Naive thymus-derived CD4-positive, alpha-beta T cell (primary cell): Measurements from ENCODE around the gene PLPPR2. TPM values are rescaled to one million over a fixed set of nuclear protein-coding genes. Genes with fewer than 3 reads are reported as not detected.

ENCODE experiments used
- ATAC-seq: fragments of 150-1000 bp; cut with Tn5 transposase; 2 replicates; pipeline ENCODE4 v1.10.0; 2021; ENCODE audit warnings: mild to moderate bottlenecking, moderate library complexity
- CTCF ChIA-PET: fragments of 350-600 bp; sonication (Branson Sonifier 250); formaldehyde crosslinking; loops from one replicate; lab custom pipeline; 2021; ENCODE audit warnings: antibody characterized with exemption; lab: Charles Lee
- POLR2A ChIA-PET: fragments of 350-600 bp; sonication (Branson Sonifier 250); formaldehyde crosslinking; loops from one replicate; lab custom pipeline; 2021; ENCODE audit warnings: antibody characterized with exemption, inconsistent platforms; lab: Charles Lee
- DNase-seq, 9 donors: peaks; one replicate each; pipeline versions ENCODE4 v3.0.0 to v3.0.0-alpha.2; 2020 to 2022; ENCODE audit warnings: mixed read lengths in 1 of 9
- H3K27ac ChIP-seq: one replicate; pipeline ENCODE4 v1.7.0; 2013; ENCODE audit warnings: mild to moderate bottlenecking, low read depth, low read length, moderate library complexity
- H3K27me3 ChIP-seq, 2 donors: one replicate each; pipeline ENCODE4 v1.7.0; 2013; ENCODE audit warnings: low read length in 2 of 2, mild to moderate bottlenecking in 2 of 2, moderate library complexity in 2 of 2; ENCODE audit not compliant: control insufficient read depth in 2 of 2, insufficient read depth in 2 of 2
- H3K36me3 ChIP-seq, 3 experiments: 1 replicate in 2 of 3; 2 replicates in 1 of 3; pipeline ENCODE4 v1.7.0; 2013; ENCODE audit warnings: low read length in 3 of 3, mild to moderate bottlenecking in 3 of 3, moderate library complexity in 1 of 3; ENCODE audit not compliant: insufficient read depth in 3 of 3, control insufficient read depth in 2 of 3
- H3K4me1 ChIP-seq, 2 donors: one replicate each; pipeline ENCODE4 v1.7.0; 2013; ENCODE audit warnings: low read length in 2 of 2, mild to moderate bottlenecking in 2 of 2, moderate library complexity in 1 of 2; ENCODE audit not compliant: control insufficient read depth in 2 of 2, insufficient read depth in 2 of 2
- H3K4me3 ChIP-seq: 2 replicates; pipeline ENCODE4 v1.7.0; 2013; ENCODE audit warnings: mild to moderate bottlenecking, low read length
- H3K9me3 ChIP-seq, 3 experiments: 1 replicate in 2 of 3; 2 replicates in 1 of 3; pipeline ENCODE4 v1.7.0; 2013; ENCODE audit warnings: low read length in 3 of 3; ENCODE audit not compliant: control insufficient read depth in 2 of 3
- H3K27ac Mint-ChIP-seq, 9 donors: one replicate each; pipeline ENCODE4 v1.8.0; 2020 to 2022; ENCODE audit warnings: mixed read lengths in 9 of 9, mild to moderate bottlenecking in 8 of 9, moderate library complexity in 5 of 9, inconsistent platforms in 2 of 9
- H3K27me3 Mint-ChIP-seq, 5 donors: one replicate each; pipeline ENCODE4 v1.8.0; 2021 to 2022; ENCODE audit warnings: mixed read lengths in 5 of 5, mild to moderate bottlenecking in 1 of 5
- H3K36me3 Mint-ChIP-seq, 5 donors: one replicate each; pipeline ENCODE4 v1.8.0; 2020 to 2022; ENCODE audit warnings: mixed read lengths in 5 of 5, mild to moderate bottlenecking in 3 of 5, inconsistent platforms in 1 of 5
- H3K4me1 Mint-ChIP-seq, 7 donors: one replicate each; pipeline ENCODE4 v1.8.0; 2020 to 2022; ENCODE audit warnings: mixed read lengths in 7 of 7, mild to moderate bottlenecking in 3 of 7, inconsistent platforms in 1 of 7
- H3K4me3 Mint-ChIP-seq, 10 donors: one replicate each; pipeline ENCODE4 v1.8.0; 2020 to 2022; ENCODE audit warnings: mild to moderate bottlenecking in 10 of 10, mixed read lengths in 10 of 10, moderate library complexity in 6 of 10, inconsistent platforms in 2 of 10
- H3K9me3 Mint-ChIP-seq, 11 donors: one replicate each; pipeline ENCODE4 v1.8.0; 2020 to 2022; ENCODE audit warnings: mixed read lengths in 11 of 11, mild to moderate bottlenecking in 4 of 11, inconsistent platforms in 1 of 11, moderate library complexity in 1 of 11
- intact Hi-C, 2 donors: fragments of 100-400 bp; cut with micrococcal nuclease; formaldehyde crosslinking; loops; one replicate each; pipeline ENCODE4 v1.15.1; 2023
- polyA plus RNA-seq, 2 donors: library from polyadenylated mRNA; unstranded; fragments of 300-500 nt; fragmentation: Illumina TruSeq; gene quantifications; one replicate each; pipeline ENCODE4 v1.2.3, GENCODE V29; 2021
- total RNA-seq, 6 experiments: library from RNA in 5 of 6; stranded (reverse) in 5 of 6; gene quantifications; 1 replicate in 5 of 6; 2 replicates in 1 of 6; pipeline ENCODE4 v1.2.3 and lab custom pipeline; 2021 to 2026

Gene PLPPR2
- total and polyA plus RNA-seq, 7 experiments from 2014 or later, result 0.92 to 31.0 (median 12.8) TPM

- Histone ChIP-seq H3K4me3 (peak overlapping the region; percentile 69), H3K9me3 (no peaks in the 10 kb centered on the region), H3K4me1 (peaks cover 38 to 48% of the 10 kb centered on the region in 2 donors), H3K27me3 (no peaks in the 10 kb centered on the region), H3K36me3 (peaks cover 0 to 7% (median 0%) of the 10 kb centered on the region in 3 experiments), H3K27ac (peak overlapping the region; percentile 86)
- H3K9me3 Mint-ChIP-seq, result peaks cover 0 to 6% (median 0%) of the 10 kb centered on the region in 11 donors
- H3K36me3 Mint-ChIP-seq, result peaks cover 3 to 22% (median 7%) of the 10 kb centered on the region in 5 donors
- peak overlapping the region; percentile 91 to 99 (median 98) for H3K27ac Mint-ChIP-seq
- H3K27me3 Mint-ChIP-seq, result peaks cover 0 to 30% (median 5%) of the 10 kb centered on the region in 5 donors
- intact Hi-C loops, result loop anchor here (2.0 to 10.0 kb wide), 9 partner anchors 43 to 545 kb away; partner anchors contain the start of genes CARM1 (in 1 of the 2), ECSIT (in 1 of the 2) and SPC24 (in 1 of the 2)
- POLR2A ChIA-PET, result interaction anchor here (1.2 to 2.4 kb wide), 5 partner anchors 11 to 179 kb away, joined by 3 to 15 read pairs (median 11); partner anchors contain the start of genes CCDC159, ELOF1, ODAD3 and PRKCSH
- H3K4me3 Mint-ChIP-seq, result peak overlapping the region; percentile 86 to 99 (median 93)
- CTCF ChIA-PET, result interaction anchor here (1.4 to 2.7 kb wide), 4 partner anchors 9 to 103 kb away, joined by 4 to 13 read pairs (median 6); no protein-coding TSS in a partner anchor
- DNase-seq (no peak), ATAC-seq (no peak)
- peaks cover 40 to 71% (median 58%) of the 10 kb centered on the region in 7 donors for H3K4me1 Mint-ChIP-seq
These were observed 24.7 kb downstream of the PLPPR2 start for GRCh38 chr19:11379857-11380350.

- Histone ChIP-seq H3K4me1 (peaks cover 33 to 44% of the 10 kb centered on the region in 2 donors), H3K27ac (peak overlapping the region; percentile 86), H3K4me3 (peak overlapping the region; percentile 69), H3K9me3 (no peaks in the 10 kb centered on the region), H3K27me3 (no peaks in the 10 kb centered on the region), H3K36me3 (peaks cover 0 to 7% (median 0%) of the 10 kb centered on the region in 3 experiments)
- peaks cover 0 to 35% (median 5%) of the 10 kb centered on the region in 5 donors for H3K27me3 Mint-ChIP-seq
- H3K4me3 Mint-ChIP-seq, result peak overlapping the region; percentile 86 to 99 (median 93)
- peak overlapping the region; percentile 91 to 99 (median 98) for H3K27ac Mint-ChIP-seq
- ATAC-seq (peak; percentile 90), DNase-seq (peak; percentile 88 to 99 (median 98))
- H3K4me1 Mint-ChIP-seq, result peaks cover 36 to 65% (median 52%) of the 10 kb centered on the region in 7 donors
- CTCF ChIA-PET, result interaction anchor here (0.7 to 2.7 kb wide), 16 partner anchors 10 to 213 kb away, joined by 3 to 13 read pairs (median 4); partner anchors contain the start of genes ODAD3 and PRKCSH
- peaks cover 3 to 18% (median 7%) of the 10 kb centered on the region in 5 donors for H3K36me3 Mint-ChIP-seq
- intact Hi-C loops, result loop anchor here (1.0 to 10.0 kb wide), 17 partner anchors 25 to 546 kb away; partner anchors contain the start of genes ODAD3 (in 2 of the 2), PRKCSH (in 2 of the 2), CARM1 (in 1 of the 2) and CCDC159 (in 1 of the 2)
- H3K9me3 Mint-ChIP-seq, result peaks cover 0 to 6% (median 0%) of the 10 kb centered on the region in 11 donors
- POLR2A ChIA-PET, result interaction anchor here (0.5 to 2.4 kb wide), 11 partner anchors 12 to 536 kb away, joined by 3 to 15 read pairs (median 4); partner anchors contain the start of genes CCDC159, ELOF1, ODAD3 and PRKCSH
These were observed 25.7 kb downstream of the PLPPR2 start for GRCh38 chr19:11380653-11381537.

GRCh38 chr19:11382898-11383705, 27.9 kb downstream of the PLPPR2 start:
- Histone ChIP-seq H3K9me3 (no peaks in the 10 kb centered on the region), H3K36me3 (peaks cover 0 to 5% (median 0%) of the 10 kb centered on the region in 3 experiments), H3K4me1 (peaks cover 26 to 35% of the 10 kb centered on the region in 2 donors), H3K27me3 (no peaks in the 10 kb centered on the region), H3K4me3 (peak overlapping the region; percentile 35), H3K27ac (no peak overlapping the region)
- Mint-ChIP-seq H3K36me3 (peaks cover 0 to 5% (median 0%) of the 10 kb centered on the region in 5 donors), H3K4me1 (peaks cover 28 to 52% (median 40%) of the 10 kb centered on the region in 7 donors), H3K4me3 (peak overlapping the region; percentile 52 to 90 (median 70)), H3K27ac (peak overlapping the region in 4 of 9 donors; percentile 21 to 79 (median 58)), H3K27me3 (peaks cover 0 to 38% (median 5%) of the 10 kb centered on the region in 5 donors), H3K9me3 (peaks cover 0 to 4% (median 0%) of the 10 kb centered on the region in 11 donors)
- DNase-seq (peak in 6 of 9 donors; percentile 20 to 53 (median 30)), ATAC-seq (no peak)
- POLR2A ChIA-PET, result interaction anchor here (1.0 to 2.4 kb wide), 6 partner anchors 9 to 175 kb away, joined by 3 to 12 read pairs (median 4); partner anchors contain the start of genes ELOF1, ODAD3, PRKCSH and SWSAP1
- CTCF ChIA-PET, result interaction anchor here (0.5 to 1.7 kb wide), 6 partner anchors 8 to 1314 kb away, joined by 3 to 8 read pairs (median 4); partner anchors contain the start of gene SWSAP1
- intact Hi-C loops, result loop anchor here (1.0 to 10.0 kb wide), 3 partner anchors 8 to 508 kb away; partner anchors contain the start of gene CARM1 (in 1 of the 2)

GRCh38 chr19:11383706-11384048, 28.4 kb downstream of the PLPPR2 start:
- no peak overlapping the region for H3K27ac Mint-ChIP-seq
- H3K4me3 ChIP-seq, result no peak overlapping the region
- intact Hi-C loops, result loop anchor here (1.0 to 10.0 kb wide), 3 partner anchors 8 to 509 kb away; partner anchors contain the start of gene CARM1 (in 1 of the 2)
- CTCF ChIA-PET, result interaction anchor here (0.6 to 1.7 kb wide), 4 partner anchors 9 to 99 kb away, joined by 3 to 8 read pairs (median 4); partner anchors contain the start of gene SWSAP1
- H3K9me3 Mint-ChIP-seq, result peaks cover 0 to 4% (median 0%) of the 10 kb centered on the region in 11 donors
- H3K9me3 ChIP-seq, result no peaks in the 10 kb centered on the region
- H3K27ac ChIP-seq, result no peak overlapping the region
- H3K4me3 Mint-ChIP-seq, result peak overlapping the region in 6 of 10 donors; percentile 64 to 90 (median 70)
- H3K36me3 ChIP-seq, result no peaks in the 10 kb centered on the region
- peaks cover 25 to 48% (median 38%) of the 10 kb centered on the region in 7 donors for H3K4me1 Mint-ChIP-seq
- DNase-seq (no peak), ATAC-seq (no peak)
- H3K27me3 Mint-ChIP-seq, result peaks cover 0 to 38% (median 5%) of the 10 kb centered on the region in 5 donors
- H3K27me3 ChIP-seq, result no peaks in the 10 kb centered on the region
- H3K4me1 ChIP-seq, result peaks cover 26 to 35% of the 10 kb centered on the region in 2 donors
- POLR2A ChIA-PET, result interaction anchor here (0.6 to 2.4 kb wide), 5 partner anchors 9 to 99 kb away, joined by 3 to 12 read pairs (median 4); partner anchors contain the start of genes ODAD3, PRKCSH and SWSAP1
- peaks cover 0 to 4% (median 0%) of the 10 kb centered on the region in 5 donors for H3K36me3 Mint-ChIP-seq

- POLR2A ChIA-PET, result interaction anchor here (2.4 kb wide), 1 partner anchor 10 kb away, joined by 12 read pairs; the partner anchor contains the start of gene SWSAP1
- CTCF ChIA-PET, result interaction anchor here (0.7 kb wide), 1 partner anchor 122 kb away, joined by 3 read pairs; no protein-coding TSS in a partner anchor
- DNase-seq, result no peak
- intact Hi-C loops, result loop anchor here (5.0 to 10.0 kb wide), 2 partner anchors 203 to 510 kb away; partner anchors contain the start of gene CARM1 (in 1 of the 2)
- Mint-ChIP-seq H3K36me3 (peaks cover 0 to 3% (median 0%) of the 10 kb centered on the region in 5 donors), H3K4me3 (peak overlapping the region in 4 of 10 donors; percentile 23 to 56 (median 48)), H3K27ac (no peak overlapping the region), H3K27me3 (peaks cover 0 to 38% (median 5%) of the 10 kb centered on the region in 5 donors), H3K9me3 (peaks cover 0 to 4% (median 0%) of the 10 kb centered on the region in 11 donors), H3K4me1 (peaks cover 23 to 43% (median 36%) of the 10 kb centered on the region in 7 donors)
- Histone ChIP-seq H3K9me3 (no peaks in the 10 kb centered on the region), H3K27ac (no peak overlapping the region), H3K4me3 (no peak overlapping the region), H3K36me3 (no peaks in the 10 kb centered on the region), H3K4me1 (peaks cover 26 to 35% of the 10 kb centered on the region in 2 donors), H3K27me3 (no peaks in the 10 kb centered on the region)
- ATAC-seq, result no peak
These were observed 29.5 kb downstream of the PLPPR2 start for GRCh38 chr19:11384778-11385129.
